HG02798 (cell line): ENCODE results near the gene MROH7.

Experiments
- ATAC-seq: cut with Tn5 transposase; IDR thresholded peaks from one replicate; pipeline ENCODE4 v1.9.1; 2021; ENCODE audit warnings: mild to moderate bottlenecking; ENCODE audit not compliant: unreplicated experiment, poor library complexity

Gene MROH7

DNA sequence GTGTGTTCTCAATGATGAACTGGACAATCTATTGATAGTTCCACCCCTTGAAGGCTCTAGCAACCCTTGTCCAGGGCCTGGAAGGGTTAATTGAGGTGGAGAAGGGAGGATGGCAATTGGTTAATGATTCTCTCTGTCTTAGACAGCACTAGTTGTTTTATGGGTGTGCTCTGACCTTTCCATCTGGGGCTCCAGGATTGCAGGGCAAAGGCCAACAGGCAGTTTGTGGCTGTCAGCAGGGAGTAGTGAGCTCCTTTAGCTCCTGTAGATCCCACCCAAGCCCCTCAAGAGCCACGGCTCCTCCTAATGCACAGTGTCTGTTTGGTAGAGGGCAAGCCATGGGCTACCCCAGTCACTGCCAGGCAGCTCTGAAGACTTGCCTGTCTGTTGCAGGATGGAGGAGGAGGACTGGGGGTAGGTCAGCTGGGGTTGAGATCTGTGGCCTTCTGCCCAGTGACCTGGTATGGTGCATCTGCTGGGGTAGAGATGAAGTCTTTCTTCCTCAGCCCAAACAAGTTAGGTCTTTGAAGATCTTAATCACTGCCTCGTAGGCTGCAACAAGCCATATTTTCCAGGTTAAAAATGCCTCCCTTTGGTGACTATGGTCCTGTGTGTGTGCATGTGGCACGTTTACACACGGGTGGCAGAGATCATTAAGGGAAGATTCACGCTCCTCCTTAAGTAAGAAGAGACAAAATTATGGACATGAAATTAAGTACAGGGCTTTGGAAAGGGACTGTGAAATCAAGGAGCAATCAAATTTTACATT, 7.7 kb downstream of the MROH7 start:
- ATAC-seq: no peak

- no peak for ATAC-seq
These were observed 8.3 kb downstream of the MROH7 start for GRCh38 chr1:54649921-54650320.

- ATAC-seq: no peak
These were observed 8.8 kb downstream of the MROH7 start for GRCh38 chr1:54650417-54650816.

GRCh38 chr1:54651608-54652007, 10.0 kb downstream of the MROH7 start:
- ATAC-seq: no peak

DNA sequence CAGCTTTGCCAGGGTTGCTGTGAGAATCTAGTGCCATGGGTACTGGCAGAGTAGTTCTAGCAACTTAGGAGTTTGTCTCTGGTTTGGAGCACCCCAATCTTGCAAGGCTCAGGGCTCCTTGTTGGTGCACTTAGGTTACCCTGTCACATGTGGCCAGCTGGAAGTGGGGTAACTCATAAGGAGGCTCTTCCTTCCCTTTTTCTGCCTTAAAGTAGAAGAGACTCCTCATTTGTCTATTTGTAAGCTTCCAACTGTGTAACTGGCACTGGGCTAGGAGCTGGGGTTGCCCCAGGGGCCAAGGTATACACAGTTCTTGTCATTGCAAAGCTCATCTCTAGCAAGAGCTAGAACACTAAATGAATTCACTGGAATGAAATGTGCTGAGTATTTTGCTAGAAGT, 10.6 kb downstream of the MROH7 start:
- ATAC-seq: no peak

DNA sequence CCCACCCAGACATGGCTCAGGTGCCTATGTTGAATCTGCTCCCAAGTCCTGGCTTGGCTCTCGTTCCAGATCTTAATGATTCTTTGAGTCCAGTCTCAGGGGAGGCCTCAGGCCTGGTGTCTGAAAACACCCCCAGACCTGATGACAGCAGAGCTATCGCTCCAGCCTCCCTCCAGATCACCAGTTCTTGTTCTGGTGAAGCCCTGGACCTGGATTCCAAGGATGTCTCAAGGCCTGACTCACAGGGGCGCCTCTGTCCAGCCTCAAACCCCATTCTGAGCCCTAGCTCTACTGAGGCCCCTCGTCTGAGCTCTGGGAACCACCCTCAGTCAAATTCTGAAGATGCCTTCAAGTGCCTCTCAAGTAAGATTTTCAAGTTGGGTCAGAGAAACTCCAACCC, 11.4 kb downstream of the MROH7 start:
- no peak for ATAC-seq

DNA sequence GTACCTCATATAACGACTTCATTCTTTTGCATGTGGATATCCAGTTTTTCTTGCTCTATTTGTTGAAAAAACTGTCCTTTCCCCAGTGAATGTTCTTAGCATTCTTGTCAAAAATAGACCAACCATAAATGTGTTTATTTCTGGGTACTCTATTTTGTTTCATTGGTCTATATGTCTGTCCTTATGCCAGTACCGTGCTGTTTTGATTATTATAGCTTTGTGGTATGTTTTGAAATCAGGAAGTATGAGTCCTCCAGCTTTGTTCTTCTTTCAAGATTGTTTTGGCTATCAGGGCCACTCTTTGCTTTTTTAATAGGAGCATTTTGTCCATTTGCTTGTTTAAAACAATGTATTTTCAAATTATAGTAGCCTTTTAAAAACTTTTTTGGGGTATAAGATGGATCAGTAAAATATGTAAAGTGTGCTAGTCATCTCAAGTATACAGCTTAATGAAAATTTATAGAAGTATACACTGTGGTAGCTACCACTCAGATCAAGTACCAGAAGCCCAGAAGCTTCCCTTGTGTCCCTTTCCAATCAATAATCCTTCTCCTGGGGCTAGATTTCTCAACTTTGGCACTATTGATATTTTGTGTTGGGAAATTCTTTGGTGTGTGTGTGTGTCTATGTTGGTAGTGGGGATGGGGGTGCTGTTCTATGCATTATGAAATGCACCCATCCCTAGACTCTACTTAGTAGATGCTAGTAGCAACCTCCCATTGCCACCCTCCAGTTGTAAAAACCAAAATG, 16.8 kb downstream of the MROH7 start:
- no peak for ATAC-seq

GRCh38 chr1:54663725-54664124, 22.1 kb downstream of the MROH7 start:
- ATAC-seq: no peak

- ATAC-seq: no peak
These were observed 22.8 kb downstream of the MROH7 start for GRCh38 chr1:54664364-54664763.

DNA sequence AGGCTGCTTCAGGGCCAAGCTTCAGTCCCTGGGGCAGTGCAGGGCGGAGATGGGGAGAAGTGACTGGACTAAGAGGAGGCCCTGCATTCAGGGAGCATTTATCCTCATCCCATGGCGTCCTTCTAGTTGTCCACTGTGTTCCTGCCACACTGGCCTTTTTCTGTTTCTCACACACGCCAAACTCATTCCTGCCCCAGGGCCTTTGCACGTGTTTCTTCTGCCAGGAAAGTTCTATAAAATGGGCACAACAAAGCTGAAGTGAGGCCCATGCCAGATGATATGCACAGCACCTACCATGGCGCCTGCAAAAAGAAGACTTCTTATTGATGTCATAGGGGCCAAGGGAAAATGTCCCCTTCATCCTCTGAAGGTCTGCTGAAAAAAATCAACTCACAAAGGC, 24.3 kb downstream of the MROH7 start:
- ATAC-seq: no peak

DNA sequence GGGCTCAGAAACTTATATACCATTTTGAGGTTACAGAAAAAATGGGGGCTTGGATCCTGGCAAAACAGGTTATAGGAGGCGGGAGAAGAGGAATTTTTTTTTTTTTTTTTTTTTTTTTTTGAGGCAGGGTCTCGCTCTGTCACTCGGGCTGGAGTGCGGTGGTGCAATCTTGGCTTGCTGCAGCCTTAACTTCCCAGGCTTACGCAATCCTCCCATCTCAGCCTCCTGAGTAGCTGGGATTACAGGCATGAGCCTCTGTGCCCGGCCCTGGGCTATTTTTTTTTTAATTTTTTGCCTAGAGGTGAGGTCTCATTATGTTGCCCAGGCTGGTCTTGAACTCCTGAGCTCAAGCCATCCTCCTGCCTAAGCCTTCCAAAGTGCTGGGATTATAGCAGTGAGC, 24.7 kb downstream of the MROH7 start:
- ATAC-seq: no peak

- no peak for ATAC-seq
These were observed 26.2 kb downstream of the MROH7 start for GRCh38 chr1:54667797-54668196.

DNA sequence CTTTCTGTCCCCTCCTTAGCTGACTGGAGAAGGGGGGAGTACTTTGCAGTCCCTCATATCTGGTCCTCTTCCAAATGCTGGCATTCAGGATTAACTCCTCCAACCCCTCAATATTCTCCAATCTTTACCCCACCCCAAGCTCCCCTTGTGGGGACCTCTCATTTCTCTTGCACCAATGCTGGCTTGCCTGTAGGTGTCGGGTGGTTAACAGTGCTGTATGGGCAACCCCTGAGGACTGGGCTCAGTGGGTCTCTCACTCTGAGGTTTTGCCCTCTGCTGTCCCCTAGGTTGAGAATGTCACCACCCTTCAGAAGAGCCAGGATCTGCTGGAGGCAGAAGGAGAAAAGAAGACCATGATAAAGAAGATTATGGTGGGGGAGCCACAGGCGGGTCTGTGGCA, 27.0 kb downstream of the MROH7 start:
- ATAC-seq: no peak

- peak; percentile 83 for ATAC-seq
These were observed 30.5 kb downstream of the MROH7 start for GRCh38 chr1:54671985-54672608.

GRCh38 chr1:54678776-54679643, 37.4 kb downstream of the MROH7 start:
- ATAC-seq: no peak

DNA sequence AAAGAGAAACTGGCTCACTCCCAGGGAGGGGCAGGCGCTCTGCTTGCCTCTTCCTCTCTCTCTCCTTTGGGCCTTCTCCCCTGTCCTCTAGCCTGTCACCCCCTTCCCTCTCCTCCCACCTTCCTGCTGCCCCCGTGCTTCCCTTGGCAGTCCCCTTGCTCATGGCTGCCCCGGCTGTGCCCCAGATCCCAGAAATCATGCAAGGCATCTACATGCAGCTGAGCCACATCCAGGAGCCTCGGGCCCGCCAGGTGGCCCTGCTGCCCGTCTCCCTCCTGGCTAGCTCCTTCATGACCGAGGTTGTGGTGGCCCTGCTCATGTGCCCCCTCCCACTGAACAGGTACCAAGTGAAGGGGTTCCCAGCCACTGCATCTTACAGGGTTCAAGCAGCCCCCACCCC, 38.1 kb downstream of the MROH7 start:
- ATAC-seq: no peak

GRCh38 chr1:54680387-54680786, 38.8 kb downstream of the MROH7 start:
- no peak for ATAC-seq

- no peak for ATAC-seq
These were observed 39.8 kb downstream of the MROH7 start for GRCh38 chr1:54681358-54681757.

DNA sequence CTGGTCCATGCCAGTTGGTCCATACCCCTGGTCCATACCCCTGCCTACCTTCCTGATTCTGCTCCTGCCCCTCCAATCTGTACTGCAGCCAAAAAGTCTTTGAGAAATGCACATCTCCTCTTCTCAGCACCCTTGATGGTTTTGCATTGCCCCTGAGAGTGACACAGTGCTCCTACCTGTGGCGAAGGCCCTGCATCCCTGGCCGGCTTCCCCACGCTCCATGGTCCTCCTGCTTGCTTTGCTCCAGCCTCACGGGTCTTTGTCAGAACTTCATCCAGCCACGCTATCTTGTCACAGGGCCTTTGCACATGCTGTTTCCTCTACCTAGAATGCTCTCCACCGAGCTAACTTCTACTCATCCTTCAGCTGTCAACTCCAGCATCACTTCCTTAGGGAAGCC, 41.9 kb downstream of the MROH7 start:
- no peak for ATAC-seq

- no peak for ATAC-seq
These were observed 43.8 kb downstream of the MROH7 start for GRCh38 chr1:54685335-54685905.
